DND-41 (cell line): ENCODE measurements around the gene SEC22C.

Experiments
- ATAC-seq: fragments of 200-7000 bp; cut with Tn5 transposase; 3 replicates; pipeline ENCODE4 v1.9.1; 2021; ENCODE audit warnings: low read depth; ENCODE audit not compliant: insufficient read depth
- DNase-seq: peaks from one replicate; pipeline ENCODE4 v3.0.0-alpha.2; 2020
- H2AFZ ChIP-seq: 2 replicates; pipeline ENCODE4 v1.6.0; 2012; ENCODE audit warnings: low read depth, low read length
- H3K27ac ChIP-seq: 2 replicates; pipeline ENCODE4 v1.5.1; 2012; ENCODE audit warnings: low read length, inconsistent platforms
- H3K27me3 ChIP-seq: fragments of 200-600 bp; sonication (generic); 2 replicates; pipeline ENCODE4 v1.6.0; 2012; ENCODE audit warnings: low read length, mild to moderate bottlenecking, inconsistent platforms; ENCODE audit not compliant: insufficient read depth, poor library complexity
- H3K36me3 ChIP-seq: 2 replicates; pipeline ENCODE4 v1.5.1; 2012; ENCODE audit warnings: low read length, inconsistent platforms; ENCODE audit not compliant: insufficient read depth
- H3K4me1 ChIP-seq: 2 replicates; pipeline ENCODE4 v1.5.1; 2012; ENCODE audit warnings: mild to moderate bottlenecking, low read length; ENCODE audit not compliant: insufficient read depth
- H3K4me2 ChIP-seq: 2 replicates; pipeline ENCODE4 v1.6.0; 2012; ENCODE audit warnings: mild to moderate bottlenecking, moderate library complexity, low read length, inconsistent platforms; ENCODE audit not compliant: insufficient read depth
- H3K4me3 ChIP-seq, 2 experiments: fragments of 200-600 bp in 1 of 2; shearing (Covaris generic) in 1 of 2; 2 replicates each; pipeline ENCODE4 v1.5.1; 2012 to 2016; ENCODE audit warnings: inconsistent platforms in 2 of 2, low read length in 2 of 2, mild to moderate bottlenecking in 2 of 2, low read depth in 1 of 2, moderate library complexity in 1 of 2
- H3K79me2 ChIP-seq: 2 replicates; pipeline ENCODE4 v1.6.0; 2012; ENCODE audit warnings: low read length, inconsistent platforms; ENCODE audit not compliant: insufficient read depth
- H3K9ac ChIP-seq: 2 replicates; pipeline ENCODE4 v1.6.0; 2012; ENCODE audit warnings: low read depth, mild to moderate bottlenecking, inconsistent platforms, low read length, moderate library complexity
- H3K9me3 ChIP-seq: 2 replicates; pipeline ENCODE4 v1.5.1; 2012; ENCODE audit warnings: low read length, moderate library complexity, mild to moderate bottlenecking, inconsistent platforms; ENCODE audit not compliant: insufficient read depth, severe bottlenecking
- H4K20me1 ChIP-seq: 2 replicates; pipeline ENCODE4 v1.6.0; 2012; ENCODE audit warnings: low read length; ENCODE audit not compliant: insufficient read depth
- CTCF ChIP-seq: IDR thresholded peaks from 2 replicates; pipeline ENCODE4 v1.5.1; 2012; ENCODE audit warnings: borderline replicate concordance, low read length, moderate library complexity, mild to moderate bottlenecking; ENCODE audit not compliant: poor library complexity, severe bottlenecking; ENCODE audit errors: extremely low read depth
- EZH2 ChIP-seq: IDR thresholded peaks from 3 replicates; pipeline ENCODE4 v1.6.1; 2012; ENCODE audit warnings: borderline replicate concordance, low read depth, mild to moderate bottlenecking, moderate library complexity, low read length, inconsistent platforms; ENCODE audit not compliant: severe bottlenecking

The SEC22C gene

GRCh38 chr3:42525212-42525611, 56.6 kb downstream of the SEC22C start:
- no peaks in the 10 kb centered on the region for H3K9me3 ChIP-seq
- no peak overlapping the region for H3K27ac ChIP-seq
- no peak overlapping the region for H3K4me3 ChIP-seq
- H3K9ac ChIP-seq = no peak overlapping the region
- no peaks in the 10 kb centered on the region for H3K79me2 ChIP-seq
- H3K4me2 ChIP-seq = no peak overlapping the region
- DNase-seq (no peak), ATAC-seq (no peak)
- H3K36me3 ChIP-seq = no peaks in the 10 kb centered on the region
- no peaks in the 10 kb centered on the region for H4K20me1 ChIP-seq
- H3K4me1 ChIP-seq = no peaks in the 10 kb centered on the region
- no peaks in the 10 kb centered on the region for H3K27me3 ChIP-seq
- no peak for TF ChIP-seq EZH2
- TF ChIP-seq CTCF = no peak
- no peak overlapping the region for H2AFZ ChIP-seq

- TF ChIP-seq EZH2 = no peak
- TF ChIP-seq CTCF = no peak
- Histone ChIP-seq H3K9me3 (no peaks in the 10 kb centered on the region), H3K4me2 (no peak overlapping the region), H3K79me2 (no peaks in the 10 kb centered on the region), H3K27me3 (no peaks in the 10 kb centered on the region), H3K4me1 (no peaks in the 10 kb centered on the region), H3K9ac (no peak overlapping the region), H3K36me3 (no peaks in the 10 kb centered on the region), H3K27ac (no peak overlapping the region), H3K4me3 (no peak overlapping the region), H4K20me1 (no peaks in the 10 kb centered on the region), H2AFZ (no peak overlapping the region)
- ATAC-seq (no peak), DNase-seq (no peak)
These were observed 57.0 kb downstream of the SEC22C start for GRCh38 chr3:42524751-42525150.

- no peak overlapping the region for H3K9ac ChIP-seq
- no peaks in the 10 kb centered on the region for H3K4me1 ChIP-seq
- no peaks in the 10 kb centered on the region for H3K36me3 ChIP-seq
- H3K27ac ChIP-seq = no peak overlapping the region
- ATAC-seq = no peak
- H3K27me3 ChIP-seq = no peaks in the 10 kb centered on the region
- H2AFZ ChIP-seq = no peak overlapping the region
- DNase-seq = no peak
- no peak overlapping the region for H3K4me3 ChIP-seq
- TF ChIP-seq CTCF (no peak), EZH2 (no peak)
- H3K79me2 ChIP-seq = no peaks in the 10 kb centered on the region
- H3K4me2 ChIP-seq = no peak overlapping the region
- no peaks in the 10 kb centered on the region for H4K20me1 ChIP-seq
- H3K9me3 ChIP-seq = no peaks in the 10 kb centered on the region
These were observed 60.9 kb downstream of the SEC22C start for GRCh38 chr3:42520906-42521305.

GRCh38 chr3:42520336-42520735, 61.4 kb downstream of the SEC22C start:
- Histone ChIP-seq H3K9ac (no peak overlapping the region), H3K27me3 (no peaks in the 10 kb centered on the region), H3K4me3 (no peak overlapping the region), H3K4me2 (no peak overlapping the region), H3K9me3 (no peaks in the 10 kb centered on the region), H2AFZ (no peak overlapping the region), H3K27ac (no peak overlapping the region), H3K4me1 (no peaks in the 10 kb centered on the region), H3K36me3 (no peaks in the 10 kb centered on the region), H4K20me1 (no peaks in the 10 kb centered on the region), H3K79me2 (no peaks in the 10 kb centered on the region)
- ATAC-seq (no peak), DNase-seq (no peak)
- TF ChIP-seq EZH2 (no peak), CTCF (no peak)
